Hepatocyte (in vitro differentiated cells): Measurements from ENCODE around the gene DNAH9. TPM values are rescaled to one million over a fixed set of nuclear protein-coding genes. Genes with fewer than 3 reads are reported as not detected.

Source experiments
- DNase-seq: peaks from one replicate; pipeline ENCODE4 v3.0.0-alpha.2; 2016; ENCODE audit warnings: low spot score
- H2AFZ ChIP-seq: fragments of 200-600 bp; sonication (generic); 2 replicates; pipeline ENCODE4 v1.6.0; 2016; ENCODE audit warnings: antibody characterized with exemption, mild to moderate bottlenecking
- H3K27ac ChIP-seq: fragments of 200-600 bp; sonication (generic); 2 replicates; pipeline ENCODE4 v1.5.1; 2016; ENCODE audit warnings: mild to moderate bottlenecking
- H3K27me3 ChIP-seq: fragments of 200-600 bp; sonication (generic); 2 replicates; pipeline ENCODE4 v1.6.1; 2016
- H3K36me3 ChIP-seq: fragments of 200-600 bp; sonication (generic); replicated peaks from 2 replicates; pipeline ENCODE4 v1.5.1; 2016; ENCODE audit warnings: low read depth; ENCODE audit not compliant: insufficient read depth
- H3K4me1 ChIP-seq: fragments of 200-600 bp; sonication (generic); 2 replicates; pipeline ENCODE4 v1.5.1; 2016; ENCODE audit warnings: mild to moderate bottlenecking, moderate library complexity; ENCODE audit not compliant: insufficient read depth
- H3K4me2 ChIP-seq: fragments of 200-600 bp; sonication (generic); 2 replicates; pipeline ENCODE4 v1.6.0; 2016
- H3K4me3 ChIP-seq: fragments of 200-600 bp; sonication (generic); 2 replicates; pipeline ENCODE4 v1.5.1; 2016; ENCODE audit warnings: mild to moderate bottlenecking
- H3K79me2 ChIP-seq: fragments of 200-600 bp; sonication (generic); 2 replicates; pipeline ENCODE4 v1.6.0; 2017; ENCODE audit warnings: mild to moderate bottlenecking
- H3K9me2 ChIP-seq: fragments of 200-600 bp; sonication (generic); replicated peaks from 2 replicates; pipeline ENCODE4 v1.6.0; 2017; ENCODE audit warnings: mild to moderate bottlenecking; ENCODE audit not compliant: insufficient read depth
- H3K9me3 ChIP-seq: fragments of 200-600 bp; sonication (generic); 2 replicates; pipeline ENCODE4 v1.5.1; 2016; ENCODE audit warnings: low read depth, mild to moderate bottlenecking
- H4K20me1 ChIP-seq: fragments of 200-600 bp; sonication (generic); 2 replicates; pipeline ENCODE4 v1.6.0; 2016; ENCODE audit warnings: mild to moderate bottlenecking; ENCODE audit not compliant: insufficient read depth, poor library complexity, severe bottlenecking
- EZH2 ChIP-seq: fragments of 200-600 bp; sonication (generic); IDR thresholded peaks from 2 replicates; pipeline ENCODE4 v1.6.1; 2016; ENCODE audit warnings: antibody characterized with exemption, mild to moderate bottlenecking, borderline replicate concordance
- EZH2phosphoT487 ChIP-seq: fragments of 200-600 bp; sonication (generic); IDR thresholded peaks from one replicate; pipeline ENCODE4 v1.6.1; 2018; ENCODE audit warnings: antibody characterized with exemption, mild to moderate bottlenecking, low read depth, moderate library complexity; ENCODE audit not compliant: unreplicated experiment, severe bottlenecking
- WGBS: methylation state at CpG from one replicate; pipeline ENCODE4 v1.1.6; 2016; ENCODE audit warnings: low lambda C conversion rate; ENCODE audit errors: missing lambda C conversion rate; 5-methylcytosine and 5-hydroxymethylcytosine counted together
- polyA plus RNA-seq: library from polyadenylated mRNA; unstranded; fragments of >200 nt; fragmentation: Nextera tagmentation; extraction: Ambion mirVana; gene quantifications from 2 replicates; pipeline ENCODE4 v1.2.1, GENCODE V29; 2016
- total RNA-seq: library from RNA; depleted of rRNA; stranded (reverse); fragments of >200 nt; gene quantifications from 2 replicates; pipeline ENCODE4 v1.2.3, GENCODE V29; 2014
- TF ChIP-seq, protein P1 (sequence below): fragments of 200-600 bp; sonication (generic); IDR thresholded peaks from 2 replicates; pipeline ENCODE4 v1.5.1; 2016; ENCODE audit warnings: antibody characterized with exemption, mild to moderate bottlenecking; ENCODE audit not compliant: poor library complexity

The DNAH9 gene
- total and polyA plus RNA-seq, 2 experiments from 2014 or later: 1.2 to 2.7 TPM

DNA sequence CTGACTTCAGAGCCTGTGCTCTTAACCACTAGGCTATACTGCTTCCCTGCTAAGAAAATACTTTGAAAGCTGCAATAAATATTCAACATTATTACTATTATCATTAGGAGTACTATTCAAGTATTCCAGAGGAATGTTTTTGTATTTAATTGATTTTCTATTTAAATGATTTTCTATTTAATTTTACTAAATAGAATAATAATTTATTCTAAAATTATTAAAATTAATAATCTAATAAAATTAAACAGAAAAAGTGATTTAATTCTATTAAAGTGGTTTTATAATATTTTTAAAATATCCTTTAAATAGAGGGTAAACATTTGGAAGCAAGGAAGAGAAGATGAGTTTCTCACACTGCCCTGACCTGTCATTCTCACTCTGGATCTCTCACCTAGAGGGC, 173.8 kb downstream of the DNAH9 start:
- no peaks in the 10 kb centered on the region for H3K4me1 ChIP-seq
- no peaks in the 10 kb centered on the region for H3K36me3 ChIP-seq
- H3K4me3 ChIP-seq: no peak overlapping the region
- no peaks in the 10 kb centered on the region for H3K27me3 ChIP-seq
- no peaks in the 10 kb centered on the region for H3K9me2 ChIP-seq
- H3K27ac ChIP-seq: no peak overlapping the region
- DNase-seq: no peak
- H2AFZ ChIP-seq: no peak overlapping the region
- H3K79me2 ChIP-seq: no peaks in the 10 kb centered on the region
- no peak overlapping the region for H3K4me2 ChIP-seq
- H4K20me1 ChIP-seq: no peaks in the 10 kb centered on the region
- TF ChIP-seq EZH2: no peak
- TF ChIP-seq, protein P1, sequence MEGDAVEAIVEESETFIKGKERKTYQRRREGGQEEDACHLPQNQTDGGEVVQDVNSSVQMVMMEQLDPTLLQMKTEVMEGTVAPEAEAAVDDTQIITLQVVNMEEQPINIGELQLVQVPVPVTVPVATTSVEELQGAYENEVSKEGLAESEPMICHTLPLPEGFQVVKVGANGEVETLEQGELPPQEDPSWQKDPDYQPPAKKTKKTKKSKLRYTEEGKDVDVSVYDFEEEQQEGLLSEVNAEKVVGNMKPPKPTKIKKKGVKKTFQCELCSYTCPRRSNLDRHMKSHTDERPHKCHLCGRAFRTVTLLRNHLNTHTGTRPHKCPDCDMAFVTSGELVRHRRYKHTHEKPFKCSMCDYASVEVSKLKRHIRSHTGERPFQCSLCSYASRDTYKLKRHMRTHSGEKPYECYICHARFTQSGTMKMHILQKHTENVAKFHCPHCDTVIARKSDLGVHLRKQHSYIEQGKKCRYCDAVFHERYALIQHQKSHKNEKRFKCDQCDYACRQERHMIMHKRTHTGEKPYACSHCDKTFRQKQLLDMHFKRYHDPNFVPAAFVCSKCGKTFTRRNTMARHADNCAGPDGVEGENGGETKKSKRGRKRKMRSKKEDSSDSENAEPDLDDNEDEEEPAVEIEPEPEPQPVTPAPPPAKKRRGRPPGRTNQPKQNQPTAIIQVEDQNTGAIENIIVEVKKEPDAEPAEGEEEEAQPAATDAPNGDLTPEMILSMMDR: no peak
- TF ChIP-seq EZH2phosphoT487: no peak
- no peaks in the 10 kb centered on the region for H3K9me3 ChIP-seq

DNA sequence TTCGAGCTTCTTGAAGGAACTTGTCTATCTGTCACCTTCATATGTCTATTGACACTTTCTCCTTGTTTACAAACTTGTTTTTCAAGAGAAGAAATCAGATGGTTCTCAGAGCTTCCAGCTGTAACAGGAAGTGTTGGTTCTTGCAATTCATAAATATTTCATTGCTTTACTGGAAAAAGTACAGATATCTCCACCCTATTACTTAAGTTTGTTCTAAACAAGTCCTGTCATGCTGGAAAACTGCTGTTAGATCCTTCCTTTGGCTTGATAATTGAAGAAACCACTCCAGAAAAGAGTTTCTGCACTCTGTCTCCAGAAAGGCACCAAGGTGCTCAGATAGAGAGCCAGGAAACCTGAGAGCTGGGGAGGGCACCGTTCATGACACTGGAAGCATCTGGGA, 181.6 kb downstream of the DNAH9 start:
- H3K36me3 ChIP-seq: no peaks in the 10 kb centered on the region
- H3K27me3 ChIP-seq: no peaks in the 10 kb centered on the region
- no peak overlapping the region for H3K4me2 ChIP-seq
- no peaks in the 10 kb centered on the region for H3K9me3 ChIP-seq
- no peak for DNase-seq
- H3K27ac ChIP-seq: peak overlapping the region; percentile 1
- no peak for TF ChIP-seq EZH2phosphoT487
- TF ChIP-seq, protein P1: no peak
- no peak for TF ChIP-seq EZH2
- H3K4me1 ChIP-seq: peaks cover 2% of the 10 kb centered on the region
- WGBS: 83% methylated on average over 2 of the region's 2 CpGs
- no peaks in the 10 kb centered on the region for H3K79me2 ChIP-seq
- H3K4me3 ChIP-seq: no peak overlapping the region
- no peak overlapping the region for H2AFZ ChIP-seq
- no peaks in the 10 kb centered on the region for H3K9me2 ChIP-seq
- no peaks in the 10 kb centered on the region for H4K20me1 ChIP-seq

DNA sequence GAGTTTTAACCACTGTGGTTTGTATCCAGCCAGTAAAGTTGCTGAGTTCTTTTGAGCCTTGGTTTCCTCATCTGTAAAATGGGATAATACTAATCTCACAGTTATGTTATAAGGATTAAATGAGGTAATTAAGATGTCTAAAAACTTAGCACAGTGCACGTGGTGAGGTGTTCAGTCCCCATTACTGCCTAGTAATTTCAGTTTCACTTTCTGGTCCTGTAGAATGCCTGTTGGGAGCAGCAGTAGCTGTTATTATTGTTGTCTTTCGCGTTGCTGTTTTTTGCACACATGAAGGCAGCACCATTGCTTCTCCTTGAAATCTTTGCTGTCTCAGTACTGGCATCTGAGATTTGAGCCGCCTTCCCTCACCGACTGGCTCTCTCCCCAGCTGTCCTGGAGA, 182.4 kb downstream of the DNAH9 start:
- Histone ChIP-seq H3K9me3 (no peaks in the 10 kb centered on the region), H3K4me2 (no peak overlapping the region), H3K9me2 (no peaks in the 10 kb centered on the region), H4K20me1 (no peaks in the 10 kb centered on the region), H3K27ac (no peak overlapping the region), H3K4me3 (no peak overlapping the region), H3K79me2 (no peaks in the 10 kb centered on the region), H3K4me1 (peaks cover 2% of the 10 kb centered on the region), H3K36me3 (no peaks in the 10 kb centered on the region), H2AFZ (no peak overlapping the region), H3K27me3 (no peaks in the 10 kb centered on the region)
- 94% methylated on average over 5 of the region's 5 CpGs for WGBS
- TF ChIP-seq, protein P1: no peak
- TF ChIP-seq EZH2 (no peak), EZH2phosphoT487 (no peak)
- DNase-seq: no peak

DNA sequence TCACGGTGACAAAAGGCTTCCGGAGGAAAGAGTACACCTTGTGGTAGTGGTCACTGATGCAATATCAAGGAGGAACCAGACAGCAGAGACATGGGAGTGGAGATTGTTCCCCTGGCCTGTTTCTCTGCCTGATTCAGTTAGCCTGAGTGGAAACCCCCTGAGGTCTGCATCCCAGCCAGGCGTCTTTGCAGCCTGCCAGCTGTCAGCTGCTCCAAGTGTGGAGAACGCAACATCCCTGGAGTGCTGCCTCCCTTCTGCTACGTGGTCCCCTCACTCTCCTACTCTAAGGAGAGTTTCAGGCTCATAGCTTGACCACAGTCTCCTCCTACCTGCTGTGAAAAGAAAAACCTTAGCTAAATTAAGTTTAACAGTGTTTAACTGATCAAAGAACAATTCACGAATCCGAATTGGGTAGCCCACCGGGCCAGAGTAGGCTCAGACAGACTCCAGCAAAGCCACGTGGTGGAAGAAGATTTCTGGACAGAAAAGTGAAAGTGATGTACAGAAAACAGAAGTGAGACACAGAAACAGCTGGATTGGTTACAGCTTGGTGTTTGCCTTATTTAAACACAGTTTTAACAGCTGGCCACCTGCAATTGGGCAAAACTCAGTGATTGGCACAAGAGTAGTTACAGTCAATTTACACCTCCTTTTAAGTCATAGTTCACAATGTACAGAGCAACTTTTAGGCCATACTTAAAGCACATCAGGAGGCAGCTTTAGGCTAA, 188.6 kb downstream of the DNAH9 start:
- no peak overlapping the region for H3K4me3 ChIP-seq
- H4K20me1 ChIP-seq: no peaks in the 10 kb centered on the region
- no peaks in the 10 kb centered on the region for H3K9me2 ChIP-seq
- H2AFZ ChIP-seq: no peak overlapping the region
- TF ChIP-seq EZH2 (no peak), EZH2phosphoT487 (no peak)
- H3K36me3 ChIP-seq: no peaks in the 10 kb centered on the region
- H3K4me1 ChIP-seq: no peaks in the 10 kb centered on the region
- no peaks in the 10 kb centered on the region for H3K9me3 ChIP-seq
- H3K27ac ChIP-seq: no peak overlapping the region
- 79% methylated on average over 9 of the region's 9 CpGs for WGBS
- H3K27me3 ChIP-seq: no peaks in the 10 kb centered on the region
- no peak overlapping the region for H3K4me2 ChIP-seq
- no peak for DNase-seq
- H3K79me2 ChIP-seq: no peaks in the 10 kb centered on the region
